Nephron (organoid): Measurements from ENCODE around the gene ITPKC.
A peak's percentile ranks its signal among the peaks of the same experiment; 100 is the strongest.

Source experiments
- H3K27ac Mint-ChIP-seq, 3 experiments: 2 replicates each; pipeline ENCODE4 v1.8.0; 2020; ENCODE audit warnings: mixed read lengths in 3 of 3, mild to moderate bottlenecking in 2 of 3, moderate library complexity in 1 of 3
- H3K27me3 Mint-ChIP-seq: 2 replicates; pipeline ENCODE4 v1.8.0; 2021; ENCODE audit warnings: low read depth, mild to moderate bottlenecking, moderate library complexity, mixed read lengths
- H3K36me3 Mint-ChIP-seq: 2 replicates; pipeline ENCODE4 v1.8.0; 2020; ENCODE audit warnings: low read depth, mixed read lengths
- H3K4me1 Mint-ChIP-seq: 2 replicates; pipeline ENCODE4 v1.8.0; 2020; ENCODE audit warnings: mixed read lengths
- H3K4me3 Mint-ChIP-seq, 3 experiments: 2 replicates each; pipeline ENCODE4 v1.8.0; 2020; ENCODE audit warnings: mild to moderate bottlenecking in 3 of 3, mixed read lengths in 3 of 3, moderate library complexity in 2 of 3
- H3K9me3 Mint-ChIP-seq: 2 replicates; pipeline ENCODE4 v1.8.0; 2020; ENCODE audit warnings: mixed read lengths
- CTCF ChIP-seq, 3 experiments: fragments of 200-600 bp; sonication (generic); IDR thresholded peaks; one replicate each; pipeline ENCODE4 v1.5.0; 2021; ENCODE audit warnings: antibody characterized with exemption in 3 of 3; ENCODE audit not compliant: unreplicated experiment in 3 of 3

ITPKC gene

GRCh38 chr19:40691421-40692211 is 25.3 kb upstream of the ITPKC start:
- no peaks in the 10 kb centered on the region for H3K27me3 Mint-ChIP-seq
- peaks cover 21% of the 10 kb centered on the region for H3K4me1 Mint-ChIP-seq
- TF ChIP-seq CTCF (IDR thresholded peaks at IDR 0.05; ENCODE audit: unreplicated experiment in 3 of 3) = no peak
- H3K27ac Mint-ChIP-seq = peak overlapping the region; percentile 76 to 98 (median 96)
- no peaks in the 10 kb centered on the region for H3K9me3 Mint-ChIP-seq
- peaks cover 10% of the 10 kb centered on the region for H3K36me3 Mint-ChIP-seq
- peak overlapping the region; percentile 41 to 93 (median 54) for H3K4me3 Mint-ChIP-seq

GRCh38 chr19:40692212-40692551 is 24.7 kb upstream of the ITPKC start:
- Mint-ChIP-seq H3K4me3 (peak overlapping the region; percentile 34 to 51 (median 47)), H3K36me3 (peaks cover 14% of the 10 kb centered on the region), H3K27ac (peak overlapping the region; percentile 14 to 98 (median 31)), H3K4me1 (peaks cover 21% of the 10 kb centered on the region), H3K27me3 (no peaks in the 10 kb centered on the region), H3K9me3 (no peaks in the 10 kb centered on the region)
- TF ChIP-seq CTCF (IDR thresholded peaks at IDR 0.05; ENCODE audit: unreplicated experiment in 3 of 3) = no peak

- H3K36me3 Mint-ChIP-seq = peaks cover 17% of the 10 kb centered on the region
- no peaks in the 10 kb centered on the region for H3K27me3 Mint-ChIP-seq
- H3K4me3 Mint-ChIP-seq = peak overlapping the region in 1 of 3 experiments; percentile 29
- no peaks in the 10 kb centered on the region for H3K9me3 Mint-ChIP-seq
- no peak overlapping the region for H3K27ac Mint-ChIP-seq
- peaks cover 21% of the 10 kb centered on the region for H3K4me1 Mint-ChIP-seq
- TF ChIP-seq CTCF (IDR thresholded peaks at IDR 0.05; ENCODE audit: unreplicated experiment in 3 of 3) = no peak
Measured at GRCh38 chr19:40693150-40693788, 23.6 kb upstream of the ITPKC start.

GRCh38 chr19:40693896-40694295 is 23.0 kb upstream of the ITPKC start:
- H3K36me3 Mint-ChIP-seq = peaks cover 19% of the 10 kb centered on the region
- no peak for TF ChIP-seq CTCF (IDR thresholded peaks at IDR 0.05; ENCODE audit: unreplicated experiment in 3 of 3)
- H3K4me1 Mint-ChIP-seq = peaks cover 21% of the 10 kb centered on the region
- no peaks in the 10 kb centered on the region for H3K9me3 Mint-ChIP-seq
- H3K27ac Mint-ChIP-seq = no peak overlapping the region
- peak overlapping the region in 1 of 3 experiments; percentile 29 for H3K4me3 Mint-ChIP-seq
- no peaks in the 10 kb centered on the region for H3K27me3 Mint-ChIP-seq

GRCh38 chr19:40695881-40696280 is 21.0 kb upstream of the ITPKC start:
- H3K27ac Mint-ChIP-seq = no peak overlapping the region
- peaks cover 28% of the 10 kb centered on the region for H3K36me3 Mint-ChIP-seq
- peaks cover 17% of the 10 kb centered on the region for H3K4me1 Mint-ChIP-seq
- H3K27me3 Mint-ChIP-seq = no peaks in the 10 kb centered on the region
- no peaks in the 10 kb centered on the region for H3K9me3 Mint-ChIP-seq
- H3K4me3 Mint-ChIP-seq = no peak overlapping the region
- TF ChIP-seq CTCF (IDR thresholded peaks at IDR 0.05; ENCODE audit: unreplicated experiment in 3 of 3) = no peak
